ENCODE data around the gene DUOX2. TPM values are rescaled to one million over a fixed set of nuclear protein-coding genes. Genes with fewer than 3 reads are reported as not detected.
"Not testable (repeated sequence)": the region's sequence is repeated elsewhere in the genome, so short reads cannot be mapped to it uniquely, and the experiment has no call there.

DUOX2 gene
- total RNA-seq, 4 donors from 2014 or later: under 0.01 to 0.86 (median 0.10) TPM

- WGBS: 88% methylated on average over 4 of the region's 4 CpGs
- peaks cover 0 to 7% (median 4%) of the 10 kb centered on the region in 4 donors for H3K36me3 ChIP-seq
- H3K4me3 ChIP-seq: no peak overlapping the region
- H3K4me1 ChIP-seq: no peaks in the 10 kb centered on the region
- H3K27me3 ChIP-seq: no peaks in the 10 kb centered on the region
- no peaks in the 10 kb centered on the region for H3K9me3 ChIP-seq
- intact Hi-C loops (cut with DNase I): no loop called here
- H3K27ac ChIP-seq (replicated peaks in 1 of 4): no peak overlapping the region
- DNase-seq (ENCODE audit: extremely low spot score): no peak
- no peak for TF ChIP-seq POLR2AphosphoS5 (IDR thresholded peaks at IDR 0.05)
- TF ChIP-seq EP300 (IDR thresholded peaks at IDR 0.05): no peak
- no peak for TF ChIP-seq CTCF (IDR thresholded peaks at IDR 0.05)
- no peak for TF ChIP-seq POLR2A (IDR thresholded peaks at IDR 0.05; ENCODE audit: low read depth)
Observed at GRCh38 chr15:45064386-45064785, 49.6 kb downstream of the DUOX2 start.

- H3K27ac ChIP-seq (replicated peaks in 1 of 4); H3K9me3 ChIP-seq; H3K27me3 ChIP-seq; H3K4me1 ChIP-seq; H3K4me3 ChIP-seq; H3K36me3 ChIP-seq; DNase-seq (ENCODE audit: extremely low spot score); intact Hi-C loops (cut with DNase I): not testable (repeated sequence)
- 94% methylated on average over 5 of the region's 7 CpGs for WGBS
Observed at GRCh38 chr15:45062301-45062700, 51.7 kb downstream of the DUOX2 start.

GRCh38 chr15:45058690-45059675 lies 55.0 kb downstream of the DUOX2 start:
- H3K36me3 ChIP-seq; H3K27ac ChIP-seq (replicated peaks in 1 of 4); intact Hi-C loops (cut with DNase I); H3K9me3 ChIP-seq; H3K4me1 ChIP-seq; H3K4me3 ChIP-seq; DNase-seq (ENCODE audit: extremely low spot score); H3K27me3 ChIP-seq: not testable (repeated sequence)
- WGBS: 89% methylated on average over 3 of the region's 3 CpGs

GRCh38 chr15:45052676-45053075 lies 61.3 kb downstream of the DUOX2 start:
- H3K4me3 ChIP-seq; intact Hi-C loops (cut with DNase I); H3K27ac ChIP-seq (replicated peaks in 1 of 4); H3K36me3 ChIP-seq; H3K27me3 ChIP-seq; DNase-seq (ENCODE audit: extremely low spot score); H3K9me3 ChIP-seq; H3K4me1 ChIP-seq: not testable (repeated sequence)
- 98% methylated on average over 3 of the region's 3 CpGs for WGBS

GRCh38 chr15:45050587-45050986 lies 63.4 kb downstream of the DUOX2 start:
- H3K4me1 ChIP-seq: no peaks in the 10 kb centered on the region
- DNase-seq (ENCODE audit: extremely low spot score): no peak
- no peaks in the 10 kb centered on the region for H3K9me3 ChIP-seq
- no peak overlapping the region for H3K4me3 ChIP-seq
- intact Hi-C loops (cut with DNase I): no loop called here
- H3K27me3 ChIP-seq: no peaks in the 10 kb centered on the region
- TF ChIP-seq POLR2AphosphoS5 (IDR thresholded peaks at IDR 0.05): no peak
- no peak for TF ChIP-seq CTCF (IDR thresholded peaks at IDR 0.05)
- no peak for TF ChIP-seq POLR2A (IDR thresholded peaks at IDR 0.05; ENCODE audit: low read depth)
- no peak for TF ChIP-seq EP300 (IDR thresholded peaks at IDR 0.05)
- no peak overlapping the region for H3K27ac ChIP-seq (replicated peaks in 1 of 4)
- 94% methylated on average over 1 of the region's 1 CpG for WGBS
- H3K36me3 ChIP-seq: peaks cover 0 to 14% (median 10%) of the 10 kb centered on the region in 4 donors

GRCh38 chr15:45048794-45049631 lies 65.0 kb downstream of the DUOX2 start:
- intact Hi-C loops (cut with DNase I): no loop called here
- no peak for DNase-seq (ENCODE audit: extremely low spot score)
- H3K4me3 ChIP-seq: no peak overlapping the region

GRCh38 chr15:45048449-45048793 lies 65.6 kb downstream of the DUOX2 start:
- DNase-seq (ENCODE audit: extremely low spot score); H3K27ac ChIP-seq (replicated peaks in 1 of 4); H3K4me3 ChIP-seq; intact Hi-C loops (cut with DNase I); H3K4me1 ChIP-seq; H3K9me3 ChIP-seq; H3K27me3 ChIP-seq: not testable (repeated sequence)
- peaks cover 0 to 14% (median 10%) of the 10 kb centered on the region in 4 donors for H3K36me3 ChIP-seq
- WGBS: 84% methylated on average over 4 of the region's 4 CpGs

More at GRCh38 chr15:45048794-45049631, 65.0 kb downstream of the DUOX2 start:
- Histone ChIP-seq H3K27me3 (no peaks in the 10 kb centered on the region), H3K4me1 (no peaks in the 10 kb centered on the region), H3K27ac (replicated peaks in 1 of 4) (no peak overlapping the region), H3K36me3 (peaks cover 0 to 14% (median 10%) of the 10 kb centered on the region in 4 donors), H3K9me3 (no peaks in the 10 kb centered on the region)
- 76% methylated on average over 7 of the region's 7 CpGs for WGBS
- TF ChIP-seq POLR2AphosphoS5 (IDR thresholded peaks at IDR 0.05): no peak
- TF ChIP-seq CTCF (IDR thresholded peaks at IDR 0.05): no peak
- no peak for TF ChIP-seq EP300 (IDR thresholded peaks at IDR 0.05)
- no peak for TF ChIP-seq POLR2A (IDR thresholded peaks at IDR 0.05; ENCODE audit: low read depth)

GRCh38 chr15:45044270-45044669 lies 69.7 kb downstream of the DUOX2 start:
- H3K9me3 ChIP-seq; DNase-seq (ENCODE audit: extremely low spot score); H3K4me3 ChIP-seq; H3K4me1 ChIP-seq; H3K27ac ChIP-seq (replicated peaks in 1 of 4); H3K27me3 ChIP-seq; intact Hi-C loops (cut with DNase I): not testable (repeated sequence)
- H3K36me3 ChIP-seq: peaks cover 0 to 11% (median 9%) of the 10 kb centered on the region in 4 donors
- WGBS: no CpG with 5 or more reads among the region's 1 CpG

All from esophagus muscularis mucosa (tissue), 4 donors.